ENCODE data around the gene FAM228A. TPM values are rescaled to one million over a fixed set of nuclear protein-coding genes. Genes with fewer than 3 reads are reported as not detected.
A peak's percentile ranks its signal among the peaks of the same experiment; 100 is the strongest.

FAM228A gene
- total RNA-seq, 5 donors from 2014 or later (not counting 1 experiment from before 2014, with no cell fraction given), result 0.20 to 0.70 (median 0.40) TPM; not detected in 1

DNA sequence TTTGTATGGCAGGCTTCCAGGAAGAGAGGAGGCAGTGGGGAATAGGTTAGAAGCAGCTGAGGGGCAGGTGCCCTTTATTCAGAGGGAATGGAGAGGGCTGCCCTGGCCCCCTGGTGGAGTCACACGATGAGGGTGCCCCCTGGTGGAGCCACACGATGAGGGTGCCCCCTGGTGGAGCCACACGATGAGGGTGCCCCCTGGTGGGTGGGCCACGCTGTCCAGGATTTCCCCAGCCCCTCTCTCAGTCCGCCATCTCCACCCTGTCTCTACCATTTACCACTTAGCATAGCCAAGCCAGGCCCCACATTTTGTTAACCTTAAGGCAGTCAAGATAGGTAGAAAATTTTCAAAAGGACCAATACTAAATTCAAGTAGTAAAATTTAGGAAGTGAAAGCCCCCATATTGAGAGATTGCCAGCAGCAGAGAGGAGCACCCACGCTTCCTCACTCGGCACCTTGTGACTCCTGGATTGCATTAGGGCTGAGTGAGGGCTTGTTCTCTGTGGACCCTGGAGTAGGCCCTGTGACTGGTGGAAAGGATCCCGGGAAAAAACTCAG is 10.4 kb upstream of the FAM228A start:
- no peaks in the 10 kb centered on the region for H3K4me1 Mint-ChIP-seq
- Histone ChIP-seq H3K9me3 (no peaks in the 10 kb centered on the region), H3K4me3 (ENCODE audit: control insufficient read depth in 1 of 2, extremely low read depth in 1 of 2, low read length in 1 of 2) (no peak overlapping the region), H3K27ac (ENCODE audit: low read length) (no peak overlapping the region), H3K27me3 (replicated peaks in 1 of 2; ENCODE audit: control insufficient read depth in 2 of 2, extremely low read depth in 1 of 2, insufficient read depth in 2 of 2, low read length in 1 of 2) (no peaks in the 10 kb centered on the region), H3K4me1 (ENCODE audit: control insufficient read depth in 1 of 2, extremely low read depth in 1 of 2, insufficient read depth in 2 of 2, low read length in 2 of 2) (no peaks in the 10 kb centered on the region), H3K36me3 (ENCODE audit: control insufficient read depth in 2 of 2, extremely low read depth in 1 of 2, insufficient read depth in 1 of 2, low read length in 1 of 2) (no peaks in the 10 kb centered on the region)
- 100% methylated on average over 3 of the region's 8 CpGs for WGBS (ENCODE audit: insufficient coverage)
- H3K4me3 Mint-ChIP-seq, result no peak overlapping the region
- H3K27me3 Mint-ChIP-seq, result no peaks in the 10 kb centered on the region
- H3K9me3 Mint-ChIP-seq, result peaks cover 0 to 4% (median 0%) of the 10 kb centered on the region in 3 donors
- CTCF ChIA-PET, result interaction anchor here in 1 of 2 donors (1.1 kb wide), 1 partner anchor 340 kb away, joined by 4 read pairs; no protein-coding TSS in a partner anchor
- peak in 2 of 4 experiments; percentile 17 to 43 for ATAC-seq (replicated peaks in 1 of 4)
- H3K36me3 Mint-ChIP-seq, result peaks cover 28% of the 10 kb centered on the region
- POLR2A ChIA-PET, result no interaction called here
- DNase-seq, result peak in 29 of 35 experiments; percentile 1 to 43 (median 23)
- H3K27ac Mint-ChIP-seq, result no peak overlapping the region

DNA sequence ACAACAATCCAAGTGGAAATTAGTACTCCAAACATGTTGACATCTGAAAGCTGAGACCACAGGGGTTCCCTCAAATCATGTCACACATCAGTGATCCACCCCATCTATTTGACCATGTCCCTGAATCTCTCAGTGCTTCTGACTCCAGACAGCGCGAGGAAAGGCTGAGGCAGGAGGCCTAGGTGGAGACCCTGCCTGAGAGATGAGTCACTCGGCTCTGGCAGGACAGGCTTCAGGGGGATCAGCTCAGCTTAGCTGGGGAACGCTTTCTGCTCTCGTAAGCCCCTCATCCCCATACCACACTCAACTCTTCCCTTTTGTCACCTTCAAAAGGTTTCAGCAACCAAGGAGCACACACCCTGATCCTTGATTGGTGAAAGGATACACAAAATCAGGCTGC is 5.8 kb upstream of the FAM228A start:
- Histone ChIP-seq H3K9me3 (no peaks in the 10 kb centered on the region), H3K36me3 (ENCODE audit: control insufficient read depth in 2 of 2, extremely low read depth in 1 of 2, insufficient read depth in 1 of 2, low read length in 1 of 2) (no peaks in the 10 kb centered on the region), H3K4me1 (ENCODE audit: control insufficient read depth in 1 of 2, extremely low read depth in 1 of 2, insufficient read depth in 2 of 2, low read length in 2 of 2) (no peaks in the 10 kb centered on the region), H3K27ac (ENCODE audit: low read length) (no peak overlapping the region), H3K4me3 (ENCODE audit: control insufficient read depth in 1 of 2, extremely low read depth in 1 of 2, low read length in 1 of 2) (no peak overlapping the region), H3K27me3 (replicated peaks in 1 of 2; ENCODE audit: control insufficient read depth in 2 of 2, extremely low read depth in 1 of 2, insufficient read depth in 2 of 2, low read length in 1 of 2) (peaks cover 0 to 3% of the 10 kb centered on the region in 2 experiments)
- CTCF ChIA-PET, result no interaction called here
- Mint-ChIP-seq H3K27ac (no peak overlapping the region), H3K9me3 (peaks cover 0 to 2% (median 0%) of the 10 kb centered on the region in 3 donors), H3K4me1 (no peaks in the 10 kb centered on the region), H3K36me3 (peaks cover 12% of the 10 kb centered on the region), H3K4me3 (no peak overlapping the region), H3K27me3 (peaks cover 0 to 10% of the 10 kb centered on the region in 2 donors)
- DNase-seq (no peak), ATAC-seq (replicated peaks in 1 of 4) (no peak)
- 91% methylated on average over 2 of the region's 5 CpGs for WGBS (ENCODE audit: insufficient coverage)
- POLR2A ChIA-PET, result no interaction called here

DNA sequence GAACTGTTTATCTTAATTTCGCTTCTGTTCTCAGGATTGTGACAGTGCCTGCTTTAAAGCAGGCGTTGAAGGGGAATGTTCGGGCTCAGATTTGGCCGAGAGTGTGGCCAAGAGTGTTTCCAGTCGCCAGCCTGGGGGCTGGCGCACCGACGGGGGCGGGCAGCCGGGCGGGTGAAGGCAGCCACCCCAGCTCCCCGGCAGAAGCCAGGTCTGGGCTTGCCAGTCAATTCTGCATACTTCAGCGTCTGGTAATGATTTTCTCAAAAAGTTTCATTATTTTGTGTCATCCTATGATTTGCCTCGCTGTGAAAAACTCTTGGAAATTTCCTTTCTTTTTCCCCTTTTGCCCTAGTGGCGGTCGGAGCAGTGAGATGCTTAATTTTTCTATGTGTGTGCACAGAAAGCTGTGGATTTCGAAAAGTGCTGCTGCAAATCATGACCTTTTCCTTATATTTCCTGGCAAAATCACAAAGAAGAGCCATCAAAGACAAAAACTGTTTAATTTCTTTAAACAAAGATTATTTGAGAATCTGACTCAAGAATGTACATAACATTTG is 856 bp downstream of the FAM228A start:
- H3K27me3 ChIP-seq (replicated peaks in 1 of 2; ENCODE audit: control insufficient read depth in 2 of 2, extremely low read depth in 1 of 2, insufficient read depth in 2 of 2, low read length in 1 of 2), result peaks cover 0 to 9% of the 10 kb centered on the region in 2 experiments
- ChIA-PET CTCF (no interaction called here), POLR2A (no interaction called here)
- no peak overlapping the region for H3K4me3 ChIP-seq (ENCODE audit: control insufficient read depth in 1 of 2, extremely low read depth in 1 of 2, low read length in 1 of 2)
- Mint-ChIP-seq H3K36me3 (peaks cover 2% of the 10 kb centered on the region), H3K9me3 (peaks cover 0 to 2% (median 0%) of the 10 kb centered on the region in 3 donors), H3K4me1 (no peaks in the 10 kb centered on the region), H3K27ac (no peak overlapping the region), H3K4me3 (no peak overlapping the region), H3K27me3 (peaks cover 0 to 11% of the 10 kb centered on the region in 2 donors)
- no peak for ATAC-seq (replicated peaks in 1 of 4)
- H3K36me3 ChIP-seq (ENCODE audit: control insufficient read depth in 2 of 2, extremely low read depth in 1 of 2, insufficient read depth in 1 of 2, low read length in 1 of 2), result no peaks in the 10 kb centered on the region
- no peaks in the 10 kb centered on the region for H3K4me1 ChIP-seq (ENCODE audit: control insufficient read depth in 1 of 2, extremely low read depth in 1 of 2, insufficient read depth in 2 of 2, low read length in 2 of 2)
- H3K9me3 ChIP-seq, result no peaks in the 10 kb centered on the region
- no peak for DNase-seq
- 92% methylated on average over 13 of the region's 17 CpGs for WGBS (ENCODE audit: insufficient coverage)
- H3K27ac ChIP-seq (ENCODE audit: low read length), result no peak overlapping the region

DNA sequence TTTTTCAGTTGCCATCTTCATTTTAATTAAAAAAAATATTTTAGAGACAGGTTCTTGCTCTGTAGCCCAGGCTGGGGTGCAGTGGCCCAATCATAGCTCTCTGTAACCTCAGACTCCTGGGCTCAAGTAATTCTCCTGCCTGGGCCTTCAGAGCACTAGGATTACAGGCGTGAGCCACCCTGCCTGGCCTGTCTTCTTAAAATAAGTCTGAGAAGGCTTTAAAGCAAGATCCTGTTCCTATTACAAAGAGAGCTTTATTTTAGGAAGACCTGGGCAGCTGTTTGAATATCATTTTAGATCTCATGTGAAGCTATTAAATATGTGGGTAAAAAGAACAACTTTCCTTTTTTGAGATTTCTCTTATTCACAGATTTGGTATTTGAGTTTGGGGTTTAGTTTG is 1.5 kb downstream of the FAM228A start:
- Histone ChIP-seq H3K27ac (ENCODE audit: low read length) (no peak overlapping the region), H3K9me3 (no peaks in the 10 kb centered on the region), H3K4me3 (ENCODE audit: control insufficient read depth in 1 of 2, extremely low read depth in 1 of 2, low read length in 1 of 2) (no peak overlapping the region), H3K36me3 (ENCODE audit: control insufficient read depth in 2 of 2, extremely low read depth in 1 of 2, insufficient read depth in 1 of 2, low read length in 1 of 2) (no peaks in the 10 kb centered on the region), H3K4me1 (ENCODE audit: control insufficient read depth in 1 of 2, extremely low read depth in 1 of 2, insufficient read depth in 2 of 2, low read length in 2 of 2) (no peaks in the 10 kb centered on the region), H3K27me3 (replicated peaks in 1 of 2; ENCODE audit: control insufficient read depth in 2 of 2, extremely low read depth in 1 of 2, insufficient read depth in 2 of 2, low read length in 1 of 2) (peaks cover 0 to 9% of the 10 kb centered on the region in 2 experiments)
- peaks cover 2% of the 10 kb centered on the region for H3K36me3 Mint-ChIP-seq
- no peak overlapping the region for H3K4me3 Mint-ChIP-seq
- ATAC-seq (replicated peaks in 1 of 4) (no peak), DNase-seq (no peak)
- H3K27ac Mint-ChIP-seq, result no peak overlapping the region
- H3K9me3 Mint-ChIP-seq, result peaks cover 0 to 2% (median 0%) of the 10 kb centered on the region in 3 donors
- no CpG with 5 or more reads among the region's 1 CpG for WGBS (ENCODE audit: insufficient coverage)
- ChIA-PET CTCF (no interaction called here), POLR2A (interaction anchor here in 1 of 2 donors (0.5 kb wide), 1 partner anchor 801 kb away, joined by 5 read pairs; no protein-coding TSS in a partner anchor)
- peaks cover 0 to 8% of the 10 kb centered on the region in 2 donors for H3K27me3 Mint-ChIP-seq
- no peaks in the 10 kb centered on the region for H3K4me1 Mint-ChIP-seq

DNA sequence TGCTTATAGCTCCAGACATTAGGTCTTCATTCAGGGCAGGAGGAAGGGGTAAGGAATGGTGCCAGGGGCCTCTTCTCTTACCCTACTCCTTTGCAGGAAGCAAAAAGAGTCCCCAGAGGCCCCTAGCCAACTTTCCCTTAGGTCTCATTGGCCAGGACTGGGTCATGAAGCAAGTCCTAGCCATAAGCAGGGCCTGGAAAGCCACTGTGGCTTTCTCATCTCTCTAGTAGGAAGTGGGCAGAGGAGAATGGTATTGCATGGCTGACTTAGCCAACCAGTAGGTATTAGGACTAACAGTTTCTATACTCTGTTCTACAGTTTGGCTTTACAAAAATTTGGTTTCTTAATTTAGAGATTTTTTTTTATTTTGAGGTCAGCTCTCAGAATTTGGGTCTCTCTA is 4.8 kb downstream of the FAM228A start:
- CTCF ChIA-PET, result interaction anchor here in 1 of 2 donors (0.6 kb wide), 1 partner anchor 580 kb away, joined by 3 read pairs; no protein-coding TSS in a partner anchor
- Histone ChIP-seq H3K36me3 (ENCODE audit: control insufficient read depth in 2 of 2, extremely low read depth in 1 of 2, insufficient read depth in 1 of 2, low read length in 1 of 2) (no peaks in the 10 kb centered on the region), H3K4me3 (ENCODE audit: control insufficient read depth in 1 of 2, extremely low read depth in 1 of 2, low read length in 1 of 2) (no peak overlapping the region), H3K27ac (ENCODE audit: low read length) (no peak overlapping the region), H3K9me3 (no peaks in the 10 kb centered on the region), H3K4me1 (ENCODE audit: control insufficient read depth in 1 of 2, extremely low read depth in 1 of 2, insufficient read depth in 2 of 2, low read length in 2 of 2) (no peaks in the 10 kb centered on the region), H3K27me3 (replicated peaks in 1 of 2; ENCODE audit: control insufficient read depth in 2 of 2, extremely low read depth in 1 of 2, insufficient read depth in 2 of 2, low read length in 1 of 2) (peaks cover 0 to 4% of the 10 kb centered on the region in 2 experiments)
- Mint-ChIP-seq H3K4me1 (no peaks in the 10 kb centered on the region), H3K27ac (no peak overlapping the region), H3K36me3 (peaks cover 2% of the 10 kb centered on the region), H3K4me3 (no peak overlapping the region), H3K9me3 (no peaks in the 10 kb centered on the region), H3K27me3 (no peaks in the 10 kb centered on the region)
- DNase-seq (no peak), ATAC-seq (replicated peaks in 1 of 4) (no peak)
- POLR2A ChIA-PET, result no interaction called here

DNA sequence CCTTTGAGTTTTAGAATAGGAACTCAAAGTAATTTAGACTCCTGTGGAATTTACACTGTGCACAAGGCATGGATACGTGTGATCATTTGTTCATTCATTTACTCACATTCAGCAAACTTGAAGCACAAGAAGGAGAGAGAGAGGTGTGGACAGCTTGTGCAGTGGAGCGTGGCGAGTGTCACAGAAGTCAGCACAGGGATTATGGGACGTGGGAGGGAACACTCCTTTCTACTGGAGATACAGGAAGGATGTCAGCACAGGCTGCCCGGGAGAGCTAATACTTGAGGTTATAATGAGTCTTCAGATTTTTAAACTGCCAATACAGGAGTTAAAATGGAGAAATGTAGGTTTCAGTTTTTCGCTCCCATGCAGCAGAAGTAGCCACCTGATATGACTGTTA is 7.0 kb downstream of the FAM228A start:
- no peak for ATAC-seq (replicated peaks in 1 of 4)
- no peaks in the 10 kb centered on the region for H3K36me3 ChIP-seq (ENCODE audit: control insufficient read depth in 2 of 2, extremely low read depth in 1 of 2, insufficient read depth in 1 of 2, low read length in 1 of 2)
- CTCF ChIA-PET, result no interaction called here
- H3K27me3 ChIP-seq (replicated peaks in 1 of 2; ENCODE audit: control insufficient read depth in 2 of 2, extremely low read depth in 1 of 2, insufficient read depth in 2 of 2, low read length in 1 of 2), result no peaks in the 10 kb centered on the region
- POLR2A ChIA-PET, result no interaction called here
- H3K4me1 ChIP-seq (ENCODE audit: control insufficient read depth in 1 of 2, extremely low read depth in 1 of 2, insufficient read depth in 2 of 2, low read length in 2 of 2), result no peaks in the 10 kb centered on the region
- WGBS (ENCODE audit: insufficient coverage), result no CpG with 5 or more reads among the region's 6 CpGs
- H3K4me3 ChIP-seq (ENCODE audit: control insufficient read depth in 1 of 2, extremely low read depth in 1 of 2, low read length in 1 of 2), result no peak overlapping the region
- H3K9me3 ChIP-seq, result no peaks in the 10 kb centered on the region
- no peak for DNase-seq
- Mint-ChIP-seq H3K9me3 (no peaks in the 10 kb centered on the region), H3K4me1 (no peaks in the 10 kb centered on the region), H3K27ac (no peak overlapping the region), H3K36me3 (peaks cover 2% of the 10 kb centered on the region), H3K27me3 (no peaks in the 10 kb centered on the region), H3K4me3 (no peak overlapping the region)
- no peak overlapping the region for H3K27ac ChIP-seq (ENCODE audit: low read length)
